Brain microvascular endothelial cell (primary cell): ENCODE measurements around the gene RPRML.

ENCODE experiments used
- DNase-seq: peaks from one replicate; pipeline ENCODE4 v3.0.0-alpha.2; 2020
- H3K27ac ChIP-seq: fragments of 250-450 bp; sonication (Bioruptor Pico); 2 replicates; pipeline ENCODE4 v1.5.1; 2020; ENCODE audit warnings: mild to moderate bottlenecking, moderate library complexity
- H3K27me3 ChIP-seq: fragments of 250-450 bp; sonication (Bioruptor Pico); replicated peaks from 2 replicates; pipeline ENCODE4 v1.5.1; 2020; ENCODE audit warnings: mild to moderate bottlenecking
- H3K36me3 ChIP-seq: fragments of 250-450 bp; sonication (Bioruptor Pico); replicated peaks from 2 replicates; pipeline ENCODE4 v1.5.1; 2020; ENCODE audit warnings: mild to moderate bottlenecking
- H3K4me3 ChIP-seq: 2 replicates; pipeline ENCODE4 v1.5.1; 2011; ENCODE audit warnings: low read depth, mild to moderate bottlenecking, control low read depth, low read length, moderate library complexity
- CTCF ChIP-seq: IDR thresholded peaks from 2 replicates; pipeline ENCODE4 v1.5.1; 2011; ENCODE audit warnings: low read depth, mild to moderate bottlenecking, moderate library complexity, low read length, control low read depth, inconsistent platforms; ENCODE audit errors: missing control alignments
- in situ Hi-C: cut with HindIII; loops from 2 replicates; pipeline ENCODE4 v1.10.0; 2017; ENCODE audit warnings: low sequenced_read_pairs, low pct_ligation_motif_present

Gene RPRML

GRCh38 chr17:46984892-46985291, 5.8 kb upstream of the RPRML start:
- no peaks in the 10 kb centered on the region for H3K36me3 ChIP-seq
- H3K4me3 ChIP-seq = no peak overlapping the region
- in situ Hi-C loops = no loop called here
- H3K27ac ChIP-seq = no peak overlapping the region
- TF ChIP-seq CTCF = no peak
- no peak for DNase-seq
- H3K27me3 ChIP-seq = peaks cover 2% of the 10 kb centered on the region

- TF ChIP-seq CTCF = no peak
- Histone ChIP-seq H3K27ac (no peak overlapping the region), H3K4me3 (no peak overlapping the region), H3K36me3 (no peaks in the 10 kb centered on the region), H3K27me3 (peaks cover 4% of the 10 kb centered on the region)
- in situ Hi-C loops = no loop called here
- DNase-seq = no peak
Observed at GRCh38 chr17:46984341-46984740, 5.3 kb upstream of the RPRML start.

- no peak for DNase-seq
- in situ Hi-C loops = no loop called here
- H3K36me3 ChIP-seq = no peaks in the 10 kb centered on the region
- H3K4me3 ChIP-seq = no peak overlapping the region
- TF ChIP-seq CTCF = no peak
- no peak overlapping the region for H3K27ac ChIP-seq
- peaks cover 9% of the 10 kb centered on the region for H3K27me3 ChIP-seq
Observed at GRCh38 chr17:46983782-46984181, 4.7 kb upstream of the RPRML start.

- Histone ChIP-seq H3K27me3 (peaks cover 19% of the 10 kb centered on the region), H3K27ac (no peak overlapping the region), H3K36me3 (no peaks in the 10 kb centered on the region), H3K4me3 (no peak overlapping the region)
- no peak for DNase-seq
- in situ Hi-C loops = no loop called here
- TF ChIP-seq CTCF = no peak
Observed at GRCh38 chr17:46982577-46982976, 3.5 kb upstream of the RPRML start.

GRCh38 chr17:46978489-46979146, 435 bp downstream of the RPRML start:
- no peak overlapping the region for H3K27ac ChIP-seq
- H3K4me3 ChIP-seq = peak overlapping the region; percentile 31
- H3K27me3 ChIP-seq = peaks cover 35% of the 10 kb centered on the region
- no peaks in the 10 kb centered on the region for H3K36me3 ChIP-seq
- no peak for DNase-seq
- no peak for TF ChIP-seq CTCF
- in situ Hi-C loops = no loop called here
